Measurements from ENCODE around the gene SLC27A3. TPM values are rescaled to one million over a fixed set of nuclear protein-coding genes. Genes with fewer than 3 reads are reported as not detected.

SLC27A3 gene, protein sequence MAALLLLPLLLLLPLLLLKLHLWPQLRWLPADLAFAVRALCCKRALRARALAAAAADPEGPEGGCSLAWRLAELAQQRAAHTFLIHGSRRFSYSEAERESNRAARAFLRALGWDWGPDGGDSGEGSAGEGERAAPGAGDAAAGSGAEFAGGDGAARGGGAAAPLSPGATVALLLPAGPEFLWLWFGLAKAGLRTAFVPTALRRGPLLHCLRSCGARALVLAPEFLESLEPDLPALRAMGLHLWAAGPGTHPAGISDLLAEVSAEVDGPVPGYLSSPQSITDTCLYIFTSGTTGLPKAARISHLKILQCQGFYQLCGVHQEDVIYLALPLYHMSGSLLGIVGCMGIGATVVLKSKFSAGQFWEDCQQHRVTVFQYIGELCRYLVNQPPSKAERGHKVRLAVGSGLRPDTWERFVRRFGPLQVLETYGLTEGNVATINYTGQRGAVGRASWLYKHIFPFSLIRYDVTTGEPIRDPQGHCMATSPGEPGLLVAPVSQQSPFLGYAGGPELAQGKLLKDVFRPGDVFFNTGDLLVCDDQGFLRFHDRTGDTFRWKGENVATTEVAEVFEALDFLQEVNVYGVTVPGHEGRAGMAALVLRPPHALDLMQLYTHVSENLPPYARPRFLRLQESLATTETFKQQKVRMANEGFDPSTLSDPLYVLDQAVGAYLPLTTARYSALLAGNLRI
- 10.3 TPM for polyA plus RNA-seq (2013, experiment 1 of 2; ENCODE audit: insufficient read length)
- polyA plus RNA-seq (2013, experiment 2 of 2; ENCODE audit: insufficient read length) = 9.7 TPM

- DNase-seq = peak; percentile 54
These were observed at the start of gene SLC27A3 for GRCh38 chr1:153774780-153775457. SLC27A3 (plus strand) TSS chr1:153775407; CDS start chr1:153775498, 91 bp downstream.

- peak; percentile 100 for DNase-seq
These were observed 47.5 kb upstream of the SLC27A3 start, which contains the start of gene INTS3 for GRCh38 chr1:153727463-153728304. INTS3 (plus strand) TSS chr1:153728050; CDS start chr1:153728635, 585 bp downstream.

- DNase-seq = peak; percentile 51
These were observed 46.7 kb upstream of the SLC27A3 start for GRCh38 chr1:153728305-153729066.

GRCh38 chr1:153730468-153730988 lies 44.7 kb upstream of the SLC27A3 start:
- no peak for DNase-seq

- DNase-seq = no peak
These were observed 41.2 kb upstream of the SLC27A3 start for GRCh38 chr1:153733970-153734369.

- DNase-seq = no peak
These were observed 40.7 kb upstream of the SLC27A3 start for GRCh38 chr1:153734396-153735089.

DNA sequence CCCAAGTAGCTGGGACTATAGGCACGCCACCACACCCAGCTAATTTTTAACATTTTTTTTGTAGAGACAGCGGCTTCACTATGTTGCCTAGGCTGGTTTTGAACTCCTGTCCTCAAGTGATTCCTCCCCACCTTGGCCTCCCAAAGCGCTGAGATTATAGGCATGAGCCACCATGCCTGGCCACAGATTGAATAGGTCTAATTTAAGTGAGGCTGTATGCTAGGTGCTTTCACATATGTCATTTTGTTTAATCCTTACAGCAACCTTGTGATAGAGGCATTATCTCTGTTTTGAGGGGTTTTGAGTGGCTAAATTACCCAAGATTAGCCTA lies 40.2 kb upstream of the SLC27A3 start:
- DNase-seq = no peak

DNA sequence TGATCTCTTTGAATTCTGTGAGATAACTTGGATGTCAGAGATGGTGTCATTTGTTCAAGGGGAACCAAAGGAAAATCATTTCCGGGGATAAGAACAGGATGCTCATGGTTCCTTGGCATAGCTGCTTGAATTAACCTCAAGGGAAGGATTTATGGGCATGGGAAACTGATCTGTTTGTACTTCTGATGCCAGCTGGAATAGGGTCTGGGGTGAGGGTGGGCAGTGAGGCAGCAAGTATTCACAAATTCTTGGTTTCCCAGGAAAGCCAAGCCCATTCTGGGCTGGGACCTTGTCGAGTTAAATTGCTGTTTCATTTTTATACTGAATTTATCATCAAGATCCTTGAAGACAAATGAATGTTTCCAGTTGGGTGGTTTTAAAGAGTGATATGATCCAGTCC lies 33.2 kb upstream of the SLC27A3 start:
- no peak for DNase-seq

DNA sequence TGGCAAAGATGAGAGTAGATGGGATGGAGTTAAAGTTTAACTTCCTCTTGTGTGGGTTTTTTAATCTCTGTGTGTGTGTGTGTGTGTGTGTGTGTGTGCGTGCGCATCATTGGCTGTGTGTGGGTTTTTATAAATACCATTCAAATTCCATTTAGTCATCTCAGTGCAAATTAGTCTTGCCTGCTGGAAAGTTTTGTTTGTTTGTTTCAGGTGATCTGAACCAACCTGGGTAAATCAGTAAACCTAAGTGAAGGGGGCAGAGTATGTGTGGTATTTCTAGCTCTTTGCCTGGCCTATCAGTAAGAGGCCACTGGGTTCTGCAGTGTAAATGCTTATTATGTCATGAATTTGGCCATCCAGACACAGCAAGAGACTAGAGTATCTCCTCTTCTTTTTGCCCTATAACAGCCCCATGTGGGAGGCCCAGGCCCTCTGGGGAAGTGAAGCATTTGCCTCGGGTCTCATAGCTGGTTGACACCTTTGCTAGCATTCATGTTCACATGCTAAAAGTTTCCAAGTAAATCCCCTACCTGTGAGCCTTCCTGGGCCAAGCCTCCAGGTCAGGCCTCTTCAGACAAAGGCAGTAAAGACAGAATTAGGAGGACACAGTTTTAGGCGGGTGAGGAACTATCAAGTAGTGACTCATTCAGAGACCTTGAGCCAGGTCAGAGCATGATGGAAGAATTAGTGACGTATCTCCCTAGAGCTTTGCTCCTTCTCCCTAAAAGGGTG lies 32.6 kb upstream of the SLC27A3 start:
- DNase-seq = peak; percentile 30

GRCh38 chr1:153745417-153745816 lies 29.8 kb upstream of the SLC27A3 start:
- no peak for DNase-seq

GRCh38 chr1:153746174-153746573 lies 29.0 kb upstream of the SLC27A3 start:
- DNase-seq = no peak

- DNase-seq = no peak
These were observed 26.3 kb upstream of the SLC27A3 start for GRCh38 chr1:153748903-153749302.

- peak; percentile 72 for DNase-seq
These were observed 25.7 kb upstream of the SLC27A3 start for GRCh38 chr1:153749408-153750005.

DNA sequence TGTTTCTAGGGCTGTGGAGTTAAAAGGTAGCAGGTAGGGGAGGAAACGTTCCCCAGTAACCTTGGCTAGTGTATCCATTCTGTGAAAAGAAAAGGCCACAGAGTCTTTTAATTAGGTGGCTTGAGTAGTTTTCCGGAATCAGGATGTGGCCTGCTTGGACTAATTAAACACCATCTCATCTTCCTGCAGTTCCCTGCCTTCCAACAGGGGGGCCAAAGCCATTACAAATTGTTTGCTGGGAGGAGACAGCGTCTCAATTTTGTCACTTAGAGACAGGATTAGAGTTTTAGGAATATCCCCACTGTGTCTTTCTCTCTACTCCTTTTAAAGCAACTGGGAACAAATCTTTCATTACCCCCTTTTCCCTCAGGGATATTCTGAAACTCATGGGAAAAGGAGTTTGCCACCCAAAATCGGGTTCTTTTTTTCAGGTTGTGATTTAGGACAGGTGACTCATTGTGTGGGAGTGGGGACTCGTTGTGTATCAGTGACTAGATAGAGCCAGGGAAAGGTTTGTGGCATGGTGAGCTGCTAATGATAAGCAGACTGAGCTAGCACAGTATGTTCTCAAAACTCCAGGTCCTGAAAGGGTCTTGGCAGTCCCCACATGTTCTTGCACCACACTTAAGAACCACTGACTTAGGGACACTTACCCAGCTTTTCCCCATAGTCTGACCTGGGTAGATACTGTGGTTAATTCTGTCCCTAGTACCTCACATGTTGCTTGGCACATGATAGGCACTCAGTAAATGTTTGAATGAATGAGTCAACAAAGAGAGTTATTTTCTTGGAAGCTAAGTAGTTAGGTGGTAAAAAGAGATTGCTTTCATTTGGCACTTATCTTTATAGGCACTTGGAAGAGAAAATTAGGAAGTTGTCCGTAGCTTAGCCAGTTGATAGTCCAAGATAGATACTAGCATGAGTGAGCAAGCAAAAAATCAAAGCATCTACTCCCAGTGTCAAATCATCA lies 24.9 kb upstream of the SLC27A3 start:
- DNase-seq = no peak

GRCh38 chr1:153752072-153752471 lies 23.1 kb upstream of the SLC27A3 start:
- no peak for DNase-seq

DNA sequence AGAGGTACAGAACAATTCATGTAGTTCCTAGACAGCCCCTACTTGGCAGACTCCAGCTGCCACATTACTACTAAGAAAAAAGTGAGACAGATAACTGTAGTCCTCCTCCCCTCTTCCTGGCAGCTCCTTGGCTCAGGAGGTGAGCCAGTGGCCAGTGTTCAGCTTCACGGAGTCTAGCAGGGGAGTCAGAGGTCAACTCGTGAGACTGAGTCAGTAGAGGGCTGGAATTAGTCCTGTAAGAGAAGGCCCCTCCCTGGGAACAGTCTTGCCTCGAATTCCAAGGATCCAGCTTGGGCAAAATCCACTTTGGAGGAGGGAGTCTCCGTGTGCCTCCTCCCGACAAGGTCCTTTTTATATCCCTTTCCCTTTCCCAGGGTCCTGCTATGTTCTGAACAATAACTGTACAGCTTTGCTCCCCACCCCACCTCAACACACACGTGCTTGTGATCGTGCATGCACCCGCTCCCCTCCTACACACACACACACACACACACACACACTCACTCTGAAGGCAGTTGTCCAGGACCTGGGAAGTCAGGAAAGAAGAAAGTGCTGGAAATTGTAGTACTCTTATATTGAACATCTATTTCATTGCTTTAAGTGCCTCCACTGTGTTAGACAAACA lies 22.5 kb upstream of the SLC27A3 start:
- no peak for DNase-seq

GRCh38 chr1:153754266-153754665 lies 20.9 kb upstream of the SLC27A3 start:
- no peak for DNase-seq

GRCh38 chr1:153760440-153760839 lies 14.8 kb upstream of the SLC27A3 start:
- DNase-seq = no peak
